ENCODE results near the gene LRP5. TPM values are rescaled to one million over a fixed set of nuclear protein-coding genes. Genes with fewer than 3 reads are reported as not detected.
"Not testable (repeated sequence)": the region's sequence is repeated elsewhere in the genome, so short reads cannot be mapped to it uniquely, and the experiment has no call there.

LRP5 gene
- total and polyA plus RNA-seq, 5 donors = 57.1 to 88.8 (median 71.8) TPM

- H3K4me1 ChIP-seq (ENCODE audit: control insufficient read depth, insufficient read depth, low read length) = no peaks in the 10 kb centered on the region
- H3K27me3 ChIP-seq (ENCODE audit: control insufficient read depth, insufficient read depth) = no peaks in the 10 kb centered on the region
- intact Hi-C loops (cut with DNase I) = loop anchor here in 3 of 4 donors (5.0 to 10.0 kb wide), 2 partner anchors 42 to 84 kb away; partner anchors contain the start of gene KMT5B (in 1 of the 3)
- ATAC-seq = peak; percentile 30 to 68
- H3K27ac ChIP-seq (ENCODE audit: low read length) = no peak overlapping the region
- H3K4me3 ChIP-seq (ENCODE audit: low read length) = no peak overlapping the region
- no peaks in the 10 kb centered on the region for H3K9me3 ChIP-seq (ENCODE audit: control insufficient read depth, low read length)
- peak in 1 of 3 donors; percentile 57 for DNase-seq
- 65% methylated on average over 15 of the region's 15 CpGs for WGBS
Measured at GRCh38 chr11:68298659-68299516, 13.5 kb upstream of the LRP5 start.

DNA sequence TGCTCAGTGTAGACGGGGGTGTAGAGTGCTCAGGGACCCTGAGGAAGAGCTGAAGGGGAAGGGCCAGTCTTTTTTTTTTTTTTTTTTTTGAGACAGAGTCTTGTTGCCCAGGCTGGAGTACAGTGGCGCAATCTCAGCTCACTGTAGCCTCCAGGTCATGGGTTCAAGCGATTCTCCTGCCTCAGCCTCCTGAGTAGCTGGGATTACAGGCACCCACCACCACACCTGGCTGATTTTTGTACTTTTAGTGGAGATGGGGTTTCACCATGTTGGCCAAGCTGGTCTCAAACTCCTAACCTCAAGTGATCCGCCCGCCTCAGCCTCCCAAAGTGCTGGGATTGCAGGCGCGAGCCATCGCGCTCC, 12.9 kb upstream of the LRP5 start:
- DNase-seq; H3K4me1 ChIP-seq (ENCODE audit: control insufficient read depth, insufficient read depth, low read length); H3K4me3 ChIP-seq (ENCODE audit: low read length); H3K27me3 ChIP-seq (ENCODE audit: control insufficient read depth, insufficient read depth); H3K9me3 ChIP-seq (ENCODE audit: control insufficient read depth, low read length); H3K27ac ChIP-seq (ENCODE audit: low read length); ATAC-seq: not testable (repeated sequence)
- 98% methylated on average over 9 of the region's 9 CpGs for WGBS
- intact Hi-C loops (cut with DNase I) = loop anchor here in 3 of 4 donors (5.0 to 10.0 kb wide), 2 partner anchors 42 to 85 kb away; partner anchors contain the start of gene KMT5B (in 1 of the 3)

DNA sequence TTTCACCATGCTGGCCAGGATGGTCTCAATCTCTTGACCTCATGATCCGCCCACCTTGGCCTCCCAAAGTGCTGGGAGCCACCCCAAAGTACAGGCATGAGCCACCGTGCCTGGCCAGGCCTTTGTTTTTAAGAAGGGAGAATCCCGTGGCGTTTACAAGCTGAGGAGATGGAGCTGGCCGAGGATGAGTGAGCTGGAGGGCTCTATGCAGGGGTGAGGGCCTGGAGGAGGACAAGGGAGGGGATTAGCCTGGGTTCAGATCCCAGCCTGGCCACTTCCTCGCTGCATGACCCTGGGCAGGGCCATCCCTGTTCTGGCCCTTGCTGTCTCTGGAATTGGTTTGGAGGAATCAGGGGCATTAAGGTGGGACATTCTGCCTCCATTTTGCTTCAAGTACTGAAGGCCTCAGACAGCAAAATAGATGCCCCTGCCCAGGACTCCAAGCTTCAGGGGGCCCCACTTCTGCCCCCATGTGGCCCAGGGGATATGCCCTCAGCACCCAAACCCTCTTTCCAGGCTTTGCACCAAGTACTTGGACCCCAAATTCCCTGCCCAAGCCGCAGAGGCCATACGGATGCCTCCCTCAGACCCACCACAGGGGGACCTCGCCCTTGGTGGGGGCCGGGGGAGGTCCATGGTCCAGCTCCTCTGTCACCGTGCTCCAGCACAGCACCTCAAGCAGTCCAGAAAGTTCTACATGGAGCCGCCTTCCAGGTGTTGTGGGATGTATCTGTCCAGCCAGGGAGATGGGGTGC, 12.1 kb upstream of the LRP5 start:
- no peaks in the 10 kb centered on the region for H3K27me3 ChIP-seq (ENCODE audit: control insufficient read depth, insufficient read depth)
- WGBS = 91% methylated on average over 12 of the region's 12 CpGs
- DNase-seq = no peak
- no peak overlapping the region for H3K27ac ChIP-seq (ENCODE audit: low read length)
- no peaks in the 10 kb centered on the region for H3K9me3 ChIP-seq (ENCODE audit: control insufficient read depth, low read length)
- no peaks in the 10 kb centered on the region for H3K4me1 ChIP-seq (ENCODE audit: control insufficient read depth, insufficient read depth, low read length)
- ATAC-seq = no peak
- intact Hi-C loops (cut with DNase I) = no loop called here
- no peak overlapping the region for H3K4me3 ChIP-seq (ENCODE audit: low read length)

- WGBS = 72% methylated on average over 5 of the region's 5 CpGs
- Histone ChIP-seq H3K4me3 (ENCODE audit: low read length) (no peak overlapping the region), H3K9me3 (ENCODE audit: control insufficient read depth, low read length) (no peaks in the 10 kb centered on the region), H3K27me3 (ENCODE audit: control insufficient read depth, insufficient read depth) (no peaks in the 10 kb centered on the region), H3K4me1 (ENCODE audit: control insufficient read depth, insufficient read depth, low read length) (no peaks in the 10 kb centered on the region), H3K27ac (ENCODE audit: low read length) (no peak overlapping the region)
- DNase-seq (no peak), ATAC-seq (no peak)
- intact Hi-C loops (cut with DNase I) = no loop called here
Measured at GRCh38 chr11:68302256-68302655, 10.1 kb upstream of the LRP5 start.

DNA sequence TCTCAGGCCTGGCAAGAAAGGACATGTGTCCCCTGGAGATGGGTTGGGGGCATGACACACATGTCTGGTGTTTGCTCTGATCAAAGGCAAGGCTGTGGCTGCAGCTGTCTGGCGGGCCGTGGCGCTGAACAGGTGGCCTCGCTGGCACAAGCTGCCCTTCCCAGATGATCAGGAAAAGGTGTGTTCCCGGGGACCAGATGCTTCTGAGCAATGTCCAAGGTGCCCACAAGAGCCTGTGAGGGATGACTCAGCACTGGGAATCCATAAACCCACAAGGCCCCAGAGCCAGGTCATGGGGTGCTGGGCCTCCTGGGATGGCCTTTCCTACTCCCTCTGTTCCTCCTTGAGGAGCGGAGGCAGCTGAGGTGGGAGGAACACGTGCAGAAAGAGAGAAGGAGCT, 9.7 kb upstream of the LRP5 start:
- H3K27me3 ChIP-seq (ENCODE audit: control insufficient read depth, insufficient read depth) = no peaks in the 10 kb centered on the region
- no peak overlapping the region for H3K27ac ChIP-seq (ENCODE audit: low read length)
- intact Hi-C loops (cut with DNase I) = no loop called here
- WGBS = 74% methylated on average over 7 of the region's 7 CpGs
- ATAC-seq (no peak), DNase-seq (no peak)
- no peak overlapping the region for H3K4me3 ChIP-seq (ENCODE audit: low read length)
- H3K4me1 ChIP-seq (ENCODE audit: control insufficient read depth, insufficient read depth, low read length) = no peaks in the 10 kb centered on the region
- H3K9me3 ChIP-seq (ENCODE audit: control insufficient read depth, low read length) = no peaks in the 10 kb centered on the region

DNA sequence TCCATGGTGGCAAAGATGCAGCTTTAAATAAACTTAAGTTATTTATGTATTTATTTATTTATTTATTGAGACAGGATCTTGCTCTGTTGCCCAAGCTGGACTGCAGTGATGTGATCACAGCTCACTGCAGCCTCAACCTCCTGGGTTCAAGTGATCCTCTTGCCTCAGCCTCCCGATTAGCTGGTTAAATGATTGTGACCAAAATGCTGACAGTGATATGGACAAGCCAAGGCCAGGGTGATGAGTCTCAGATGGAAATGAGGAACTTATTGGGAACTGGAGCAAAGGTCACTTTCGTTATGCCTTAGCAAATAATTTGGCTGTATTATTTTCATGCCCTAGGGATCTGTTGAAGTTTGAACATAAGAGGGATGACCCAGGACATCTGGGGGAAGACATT, 9.3 kb upstream of the LRP5 start:
- Histone ChIP-seq H3K4me3 (ENCODE audit: low read length) (no peak overlapping the region), H3K27me3 (ENCODE audit: control insufficient read depth, insufficient read depth) (no peaks in the 10 kb centered on the region), H3K4me1 (ENCODE audit: control insufficient read depth, insufficient read depth, low read length) (no peaks in the 10 kb centered on the region), H3K27ac (ENCODE audit: low read length) (no peak overlapping the region), H3K9me3 (ENCODE audit: control insufficient read depth, low read length) (no peaks in the 10 kb centered on the region)
- WGBS = 76% methylated on average over 2 of the region's 2 CpGs
- ATAC-seq (no peak), DNase-seq (no peak)
- intact Hi-C loops (cut with DNase I) = no loop called here

- no peak for ATAC-seq
- no peaks in the 10 kb centered on the region for H3K27me3 ChIP-seq (ENCODE audit: control insufficient read depth, insufficient read depth)
- WGBS = 91% methylated on average over 7 of the region's 7 CpGs
- no peak for DNase-seq
- H3K4me3 ChIP-seq (ENCODE audit: low read length) = no peak overlapping the region
- no peak overlapping the region for H3K27ac ChIP-seq (ENCODE audit: low read length)
- intact Hi-C loops (cut with DNase I) = no loop called here
- H3K4me1 ChIP-seq (ENCODE audit: control insufficient read depth, insufficient read depth, low read length) = no peaks in the 10 kb centered on the region
- no peaks in the 10 kb centered on the region for H3K9me3 ChIP-seq (ENCODE audit: control insufficient read depth, low read length)
Measured at GRCh38 chr11:68303982-68304780, 8.2 kb upstream of the LRP5 start.

DNA sequence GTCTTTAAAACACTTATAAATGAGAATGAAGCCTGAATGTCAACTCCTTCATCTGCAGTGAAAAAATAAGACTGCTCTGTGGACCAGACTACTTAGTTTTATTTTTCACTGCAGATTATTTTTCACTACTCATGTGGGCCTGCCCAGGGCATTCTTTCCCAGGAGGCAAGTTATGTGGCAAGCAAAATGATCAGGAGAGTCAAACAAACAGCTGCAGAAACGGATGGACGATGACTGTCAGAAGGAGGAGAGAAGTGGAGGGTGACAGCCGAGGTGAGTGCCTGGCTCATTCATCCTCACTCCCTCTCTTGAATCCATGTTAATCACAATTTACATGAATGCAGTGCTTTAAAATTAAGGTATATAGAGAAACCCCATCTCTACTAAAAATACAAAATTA, 5.8 kb upstream of the LRP5 start:
- DNase-seq = no peak
- no peaks in the 10 kb centered on the region for H3K4me1 ChIP-seq (ENCODE audit: control insufficient read depth, insufficient read depth, low read length)
- H3K27ac ChIP-seq (ENCODE audit: low read length) = no peak overlapping the region
- 84% methylated on average over 3 of the region's 3 CpGs for WGBS
- intact Hi-C loops (cut with DNase I) = no loop called here
- H3K9me3 ChIP-seq (ENCODE audit: control insufficient read depth, low read length) = no peaks in the 10 kb centered on the region
- no peaks in the 10 kb centered on the region for H3K27me3 ChIP-seq (ENCODE audit: control insufficient read depth, insufficient read depth)
- H3K4me3 ChIP-seq (ENCODE audit: low read length) = no peak overlapping the region
- ATAC-seq = no peak

- ATAC-seq = peak; percentile 34 to 61
- H3K4me3 ChIP-seq (ENCODE audit: low read length) = no peak overlapping the region
- intact Hi-C loops (cut with DNase I) = no loop called here
Measured at GRCh38 chr11:68308068-68308467, 4.3 kb upstream of the LRP5 start.

DNA sequence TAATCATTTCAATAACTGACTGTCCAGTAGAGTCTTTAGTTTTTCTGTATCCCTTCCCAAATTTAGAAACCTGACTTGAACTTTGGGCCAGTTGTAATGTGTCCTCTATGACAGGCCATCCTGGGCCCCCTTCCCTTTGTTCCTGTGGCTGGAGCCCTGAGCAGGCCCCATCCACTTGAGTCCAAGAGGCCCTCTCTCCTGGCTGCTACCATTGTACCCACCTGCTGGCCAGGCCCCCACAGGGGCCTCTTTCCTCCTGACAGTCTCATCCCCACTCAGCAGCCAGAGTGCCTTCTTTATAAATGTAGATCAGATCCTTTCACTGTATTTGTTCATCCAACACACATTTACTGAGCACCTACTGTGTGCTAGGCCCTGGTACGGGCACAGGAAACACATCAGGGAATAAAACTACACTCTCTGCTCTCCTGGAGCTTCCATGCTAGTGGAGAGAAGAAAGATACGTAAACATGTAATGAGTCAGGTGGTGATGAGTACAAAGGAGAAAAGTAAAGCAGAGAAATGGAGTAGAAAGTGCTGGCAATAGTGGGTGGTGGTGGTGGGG, 2.7 kb upstream of the LRP5 start:
- no peaks in the 10 kb centered on the region for H3K27me3 ChIP-seq (ENCODE audit: control insufficient read depth, insufficient read depth)
- H3K4me1 ChIP-seq (ENCODE audit: control insufficient read depth, insufficient read depth, low read length) = no peaks in the 10 kb centered on the region
- no peak overlapping the region for H3K4me3 ChIP-seq (ENCODE audit: low read length)
- WGBS = 96% methylated on average over 2 of the region's 2 CpGs
- ATAC-seq = no peak
- intact Hi-C loops (cut with DNase I) = loop anchor here (5.0 to 10.0 kb wide), 4 partner anchors 63 to 275 kb away; partner anchors contain the start of genes NDUFS8 (in 1 of the 4) and TCIRG1 (in 1 of the 4)
- DNase-seq = peak in 1 of 3 donors; percentile 12
- H3K9me3 ChIP-seq (ENCODE audit: control insufficient read depth, low read length) = no peaks in the 10 kb centered on the region
- H3K27ac ChIP-seq (ENCODE audit: low read length) = no peak overlapping the region

More at GRCh38 chr11:68308068-68308467, 4.3 kb upstream of the LRP5 start:
- DNase-seq = peak in 2 of 3 donors; percentile 73 to 74
- H3K4me1 ChIP-seq (ENCODE audit: control insufficient read depth, insufficient read depth, low read length) = no peaks in the 10 kb centered on the region
- H3K27ac ChIP-seq (ENCODE audit: low read length) = peak overlapping the region; percentile 85
- H3K9me3 ChIP-seq (ENCODE audit: control insufficient read depth, low read length) = no peaks in the 10 kb centered on the region
- H3K27me3 ChIP-seq (ENCODE audit: control insufficient read depth, insufficient read depth) = no peaks in the 10 kb centered on the region
- WGBS = 62% methylated on average over 11 of the region's 11 CpGs
